Measurements from ENCODE around the gene XRRA1. TPM values are rescaled to one million over a fixed set of nuclear protein-coding genes. Genes with fewer than 3 reads are reported as not detected.

XRRA1 gene
- total RNA-seq, 1 experiment from 2014 or later = 49.6 TPM

DNA sequence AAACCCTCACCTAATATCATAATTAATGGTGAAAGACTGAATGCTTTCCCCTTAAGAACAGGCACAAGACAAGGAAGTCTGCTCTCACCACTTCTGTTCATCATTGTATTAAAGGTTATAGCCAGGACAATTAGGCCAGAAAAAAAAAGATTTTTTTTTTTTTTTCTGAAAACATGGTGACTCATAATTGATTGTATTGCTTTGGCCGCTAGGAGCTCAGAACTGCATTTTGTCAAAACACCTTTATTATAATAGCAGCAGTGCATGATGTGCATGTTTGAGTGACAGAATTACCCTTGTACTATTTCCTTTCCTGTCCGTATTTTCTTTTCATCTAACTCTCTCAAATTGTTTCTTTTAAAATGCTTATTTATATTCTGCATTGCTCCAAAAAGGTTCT is 102.1 kb downstream of the XRRA1 start:
- TF ChIP-seq, protein P1, sequence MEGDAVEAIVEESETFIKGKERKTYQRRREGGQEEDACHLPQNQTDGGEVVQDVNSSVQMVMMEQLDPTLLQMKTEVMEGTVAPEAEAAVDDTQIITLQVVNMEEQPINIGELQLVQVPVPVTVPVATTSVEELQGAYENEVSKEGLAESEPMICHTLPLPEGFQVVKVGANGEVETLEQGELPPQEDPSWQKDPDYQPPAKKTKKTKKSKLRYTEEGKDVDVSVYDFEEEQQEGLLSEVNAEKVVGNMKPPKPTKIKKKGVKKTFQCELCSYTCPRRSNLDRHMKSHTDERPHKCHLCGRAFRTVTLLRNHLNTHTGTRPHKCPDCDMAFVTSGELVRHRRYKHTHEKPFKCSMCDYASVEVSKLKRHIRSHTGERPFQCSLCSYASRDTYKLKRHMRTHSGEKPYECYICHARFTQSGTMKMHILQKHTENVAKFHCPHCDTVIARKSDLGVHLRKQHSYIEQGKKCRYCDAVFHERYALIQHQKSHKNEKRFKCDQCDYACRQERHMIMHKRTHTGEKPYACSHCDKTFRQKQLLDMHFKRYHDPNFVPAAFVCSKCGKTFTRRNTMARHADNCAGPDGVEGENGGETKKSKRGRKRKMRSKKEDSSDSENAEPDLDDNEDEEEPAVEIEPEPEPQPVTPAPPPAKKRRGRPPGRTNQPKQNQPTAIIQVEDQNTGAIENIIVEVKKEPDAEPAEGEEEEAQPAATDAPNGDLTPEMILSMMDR (IDR thresholded peaks at IDR 0.05; ENCODE audit: unreplicated experiment) = no peak
- ChIA-PET POLR2A (interaction anchor here (0.5 kb wide), 1 partner anchor 181 kb away, joined by 3 read pairs; no protein-coding TSS in a partner anchor), CTCF (interaction anchor here (1.0 kb wide), 1 partner anchor 402 kb away, joined by 3 read pairs; no protein-coding TSS in a partner anchor)
- intact Hi-C loops (cut with micrococcal nuclease) = no loop called here
- Mint-ChIP-seq H3K9me3 (ENCODE audit: unreplicated experiment) (no peaks in the 10 kb centered on the region), H3K27me3 (ENCODE audit: insufficient read depth, unreplicated experiment) (no peaks in the 10 kb centered on the region), H3K36me3 (ENCODE audit: insufficient read depth, unreplicated experiment) (peaks cover 59% of the 10 kb centered on the region), H3K27ac (ENCODE audit: low read depth, unreplicated experiment) (no peak overlapping the region), H3K4me1 (ENCODE audit: insufficient read depth, unreplicated experiment) (no peaks in the 10 kb centered on the region), H3K4me3 (ENCODE audit: unreplicated experiment) (no peak overlapping the region)
- no TSS peak for BruUV-seq (replicated peaks)
- no peak for DNase-seq (ENCODE audit: unreplicated experiment)

DNA sequence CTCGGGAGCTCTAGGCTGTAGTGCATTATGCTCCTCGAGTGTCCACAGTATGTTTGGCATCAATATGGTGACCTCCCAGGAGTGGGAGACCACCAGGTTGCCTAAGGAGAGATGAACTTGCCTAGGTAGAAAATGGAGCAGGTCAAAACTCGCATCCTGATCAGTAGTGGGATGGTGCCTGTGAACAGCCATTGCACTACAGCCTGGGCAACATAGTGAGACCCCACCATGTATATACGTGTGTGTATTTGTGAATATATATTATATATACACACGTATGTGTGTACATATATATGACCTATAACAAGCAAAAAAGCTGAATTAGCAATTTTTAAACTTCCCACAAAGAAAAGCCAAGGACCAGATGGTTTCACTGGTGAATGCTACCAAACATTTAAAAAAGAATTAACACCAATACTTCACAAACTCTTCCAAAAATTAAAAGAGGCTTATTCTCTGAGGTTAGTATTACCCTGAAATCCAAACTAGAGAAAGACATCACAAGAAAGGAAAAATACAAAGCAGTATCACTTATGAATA is 102.8 kb downstream of the XRRA1 start:
- CTCF ChIA-PET = no interaction called here
- Mint-ChIP-seq H3K36me3 (ENCODE audit: insufficient read depth, unreplicated experiment) (peaks cover 67% of the 10 kb centered on the region), H3K27me3 (ENCODE audit: insufficient read depth, unreplicated experiment) (no peaks in the 10 kb centered on the region), H3K4me3 (ENCODE audit: unreplicated experiment) (no peak overlapping the region), H3K4me1 (ENCODE audit: insufficient read depth, unreplicated experiment) (no peaks in the 10 kb centered on the region), H3K9me3 (ENCODE audit: unreplicated experiment) (no peaks in the 10 kb centered on the region), H3K27ac (ENCODE audit: low read depth, unreplicated experiment) (no peak overlapping the region)
- BruUV-seq (replicated peaks) = no TSS peak
- no peak for DNase-seq (ENCODE audit: unreplicated experiment)
- TF ChIP-seq, protein P1 (IDR thresholded peaks at IDR 0.05; ENCODE audit: unreplicated experiment) = no peak
- intact Hi-C loops (cut with micrococcal nuclease) = no loop called here
- POLR2A ChIA-PET = interaction anchor here (0.9 kb wide), 1 partner anchor 12 kb away, joined by 3 read pairs; no protein-coding TSS in a partner anchor

DNA sequence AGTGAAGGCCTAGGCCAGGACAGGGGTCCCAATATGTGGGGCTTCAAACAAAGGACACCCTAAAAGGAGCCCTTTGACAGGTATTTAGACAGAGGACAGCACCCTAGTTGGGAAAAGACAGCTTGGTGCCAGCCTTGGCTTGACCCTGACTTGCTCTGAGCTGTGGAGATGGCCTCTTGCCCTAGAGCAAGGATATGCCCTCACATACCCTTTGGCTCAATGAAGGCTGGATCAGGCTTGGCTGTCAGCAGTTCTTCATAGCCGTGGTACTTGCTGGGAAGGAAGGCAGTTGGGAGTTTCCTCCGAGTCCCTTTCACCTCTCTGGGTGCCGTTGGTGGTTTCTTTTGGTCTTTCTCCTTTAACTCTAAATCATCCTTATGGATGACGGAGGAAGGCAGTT is 104.0 kb downstream of the XRRA1 start:
- peaks cover 71% of the 10 kb centered on the region for H3K36me3 Mint-ChIP-seq (ENCODE audit: insufficient read depth, unreplicated experiment)
- intact Hi-C loops (cut with micrococcal nuclease) = no loop called here
- no peaks in the 10 kb centered on the region for H3K4me1 Mint-ChIP-seq (ENCODE audit: insufficient read depth, unreplicated experiment)
- ChIA-PET CTCF (no interaction called here), POLR2A (interaction anchor here (0.9 to 1.5 kb wide), 2 partner anchors 13 to 91 kb away, joined by 3 read pairs; no protein-coding TSS in a partner anchor)
- H3K4me3 Mint-ChIP-seq (ENCODE audit: unreplicated experiment) = no peak overlapping the region
- no peak for DNase-seq (ENCODE audit: unreplicated experiment)
- H3K9me3 Mint-ChIP-seq (ENCODE audit: unreplicated experiment) = no peaks in the 10 kb centered on the region
- no peaks in the 10 kb centered on the region for H3K27me3 Mint-ChIP-seq (ENCODE audit: insufficient read depth, unreplicated experiment)
- TF ChIP-seq, protein P1 (IDR thresholded peaks at IDR 0.05; ENCODE audit: unreplicated experiment) = no peak
- H3K27ac Mint-ChIP-seq (ENCODE audit: low read depth, unreplicated experiment) = no peak overlapping the region
- BruUV-seq (replicated peaks) = no TSS peak

DNA sequence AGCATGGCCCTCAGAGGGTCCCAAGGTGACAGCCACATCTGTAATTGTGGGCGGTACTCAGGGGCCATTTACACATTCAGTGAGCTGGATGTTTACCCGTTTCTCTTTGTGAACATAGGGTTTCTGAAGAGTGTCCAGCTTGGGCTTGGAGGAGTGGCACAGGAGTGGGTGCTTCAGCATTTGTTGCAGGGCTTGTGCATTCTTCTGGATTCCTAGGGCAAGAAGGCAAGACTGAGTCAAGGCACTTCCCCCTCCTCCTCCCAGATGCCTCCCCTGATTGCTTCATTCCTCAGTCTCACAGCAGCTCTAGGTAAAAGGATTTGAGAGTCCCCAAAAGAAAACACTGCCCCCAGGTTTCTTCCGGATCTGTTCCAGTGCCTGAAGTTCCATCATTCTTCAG is 104.8 kb downstream of the XRRA1 start:
- H3K27me3 Mint-ChIP-seq (ENCODE audit: insufficient read depth, unreplicated experiment) = no peaks in the 10 kb centered on the region
- no TSS peak for BruUV-seq (replicated peaks)
- CTCF ChIA-PET = interaction anchor here (0.7 kb wide), 1 partner anchor 139 kb away, joined by 3 read pairs; no protein-coding TSS in a partner anchor
- intact Hi-C loops (cut with micrococcal nuclease) = no loop called here
- POLR2A ChIA-PET = interaction anchor here (1.5 kb wide), 1 partner anchor 90 kb away, joined by 3 read pairs; no protein-coding TSS in a partner anchor
- no peak overlapping the region for H3K4me3 Mint-ChIP-seq (ENCODE audit: unreplicated experiment)
- peaks cover 73% of the 10 kb centered on the region for H3K36me3 Mint-ChIP-seq (ENCODE audit: insufficient read depth, unreplicated experiment)
- TF ChIP-seq, protein P1 (IDR thresholded peaks at IDR 0.05; ENCODE audit: unreplicated experiment) = no peak
- no peak overlapping the region for H3K27ac Mint-ChIP-seq (ENCODE audit: low read depth, unreplicated experiment)
- H3K9me3 Mint-ChIP-seq (ENCODE audit: unreplicated experiment) = no peaks in the 10 kb centered on the region
- H3K4me1 Mint-ChIP-seq (ENCODE audit: insufficient read depth, unreplicated experiment) = no peaks in the 10 kb centered on the region
- no peak for DNase-seq (ENCODE audit: unreplicated experiment)
